OCI-LY3 (cell line): ENCODE results near the gene MASP1.

ENCODE experiments used
- CTCF ChIP-seq: fragments of 200-600, 300-600 bp; sonication (generic); IDR thresholded peaks from 2 replicates; pipeline ENCODE4 v1.5.1; 2014; ENCODE audit warnings: antibody characterized with exemption, low read length, low read depth
- EZH2phosphoT487 ChIP-seq: fragments of 200-600 bp; shearing (Covaris generic); IDR thresholded peaks from 2 replicates; pipeline ENCODE4 v1.6.1; 2018; ENCODE audit warnings: antibody characterized with exemption, mixed run types, low read depth

GRCh38 chr3:187237741-187238140, 53.8 kb downstream of the MASP1 start:
- TF ChIP-seq CTCF (no peak), EZH2phosphoT487 (no peak)
